DLD1 (cell line): Measurements from ENCODE around the gene RFX3.

Source experiments
- in situ Hi-C: cut with HindIII; loops from 2 replicates; pipeline ENCODE4 v1.10.0; 2017; ENCODE audit warnings: low sequenced_read_pairs

Gene RFX3

DNA sequence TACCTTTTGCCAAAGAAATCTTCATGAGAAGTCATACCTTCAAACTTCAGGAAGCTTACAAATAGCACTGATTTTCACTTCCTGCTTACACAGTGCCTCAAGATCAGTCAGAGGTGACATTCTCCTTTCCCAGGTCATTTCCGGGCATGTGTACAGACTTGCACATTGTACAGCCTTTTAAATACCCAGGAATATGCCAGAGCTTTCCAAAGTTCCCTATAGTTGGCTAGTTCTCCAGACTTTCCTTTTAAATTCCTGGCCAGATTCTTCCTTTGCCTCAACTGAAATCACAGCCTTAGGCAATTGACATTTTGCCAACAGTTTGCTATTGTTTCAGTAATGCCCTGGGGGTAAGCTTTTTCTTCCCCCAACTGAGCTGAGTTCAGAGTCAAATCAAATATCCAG, 47.2 kb downstream of the RFX3 start:
- in situ Hi-C loops: no loop called here

DNA sequence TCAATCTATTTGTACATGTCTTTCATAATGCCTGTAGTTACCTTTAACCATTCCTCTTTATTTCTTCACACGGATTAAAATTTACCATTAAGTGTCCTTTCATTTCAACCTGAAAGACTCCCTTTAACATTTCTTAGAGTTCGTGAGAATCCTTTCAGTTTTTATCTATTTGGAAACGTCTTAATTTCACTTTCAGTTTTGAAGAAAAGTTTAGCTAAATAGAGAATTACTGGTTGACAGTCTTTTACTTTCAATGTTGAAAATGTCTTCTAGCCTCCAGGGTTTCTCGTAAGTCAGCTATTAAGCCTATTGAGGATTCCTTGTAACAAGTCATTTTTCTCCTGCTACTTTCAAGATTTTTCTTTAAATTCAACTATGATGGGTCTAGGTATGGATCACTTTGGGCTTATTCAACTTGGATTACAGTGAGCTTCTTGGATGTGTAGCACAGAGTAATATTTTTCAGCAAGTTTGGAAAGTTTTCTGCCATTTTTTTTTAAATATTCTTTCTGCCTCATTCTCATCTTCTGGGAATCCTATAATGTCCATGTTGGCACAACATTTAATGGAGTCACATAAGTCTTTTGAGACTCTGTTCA, 48.5 kb downstream of the RFX3 start:
- in situ Hi-C loops: no loop called here

DNA sequence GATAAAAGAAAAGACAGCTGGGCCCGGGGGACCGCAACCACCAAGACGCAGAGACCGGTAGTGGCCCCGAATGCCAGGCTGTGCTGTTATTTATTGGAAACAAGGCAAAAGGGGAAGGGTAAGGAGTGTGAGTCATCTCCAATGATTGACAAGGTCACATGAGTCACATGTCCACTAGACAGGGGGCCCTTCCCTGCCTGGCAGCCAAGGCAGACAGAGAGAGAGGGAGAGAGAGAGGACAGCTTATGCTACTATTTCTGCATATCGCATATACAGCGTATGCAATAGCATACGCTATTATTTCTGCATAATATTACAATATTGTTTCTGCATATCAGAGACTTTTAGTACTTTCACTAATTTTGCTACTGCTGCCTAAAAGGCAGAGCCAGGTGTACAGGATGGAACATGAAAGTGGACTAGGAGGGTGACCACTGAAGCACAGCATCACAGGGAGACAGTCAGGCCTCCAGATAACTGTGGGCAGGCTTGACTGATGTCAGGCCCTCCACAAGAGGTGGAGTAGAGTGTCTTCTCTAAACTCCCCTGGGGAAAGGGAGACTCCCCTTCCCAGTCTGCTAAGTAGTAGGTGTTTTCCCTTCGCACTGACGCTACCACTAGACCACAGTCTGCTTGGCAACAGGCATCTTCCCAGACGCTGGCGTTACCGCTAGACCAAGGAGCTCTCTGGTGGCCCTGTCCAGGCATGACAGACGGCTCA, 50.3 kb downstream of the RFX3 start:
- in situ Hi-C loops: no loop called here

DNA sequence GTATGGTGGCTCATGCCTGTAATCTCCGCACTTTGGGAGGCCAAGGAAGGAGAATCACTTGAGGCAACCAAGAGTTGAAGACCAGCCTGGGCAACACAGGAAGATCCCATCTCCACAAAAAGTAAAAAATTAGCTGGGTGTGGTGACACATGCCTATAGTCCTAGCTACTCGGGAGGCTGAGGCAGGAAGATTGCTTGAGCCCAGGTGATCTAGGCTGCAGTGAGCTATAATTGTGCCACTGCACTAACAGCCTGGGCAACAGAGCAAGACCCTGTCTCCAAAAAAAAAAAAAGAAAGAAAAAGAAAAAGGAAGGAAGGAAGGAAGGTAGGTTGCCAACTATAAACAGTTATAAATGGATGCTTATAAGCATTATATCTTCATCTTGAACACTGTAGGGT, 51.0 kb downstream of the RFX3 start:
- in situ Hi-C loops: no loop called here

DNA sequence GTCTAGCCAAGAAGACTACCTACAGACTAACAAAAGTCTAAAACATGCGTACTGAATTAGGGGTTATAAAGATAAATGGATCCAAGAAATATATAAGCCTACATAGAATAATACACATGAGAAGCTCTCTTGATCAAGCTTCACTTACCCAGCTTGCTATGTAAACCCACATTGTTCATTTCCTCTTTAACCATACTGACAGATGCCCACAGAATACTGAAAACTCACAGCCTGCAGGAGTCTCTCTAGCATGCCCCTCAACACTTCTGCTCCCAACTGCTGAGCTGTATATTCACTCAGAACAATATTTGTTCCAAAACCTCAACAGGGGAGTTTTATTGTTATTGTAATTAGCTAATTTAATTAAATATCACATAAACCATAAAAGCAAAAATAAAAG, 52.4 kb downstream of the RFX3 start:
- in situ Hi-C loops: no loop called here

DNA sequence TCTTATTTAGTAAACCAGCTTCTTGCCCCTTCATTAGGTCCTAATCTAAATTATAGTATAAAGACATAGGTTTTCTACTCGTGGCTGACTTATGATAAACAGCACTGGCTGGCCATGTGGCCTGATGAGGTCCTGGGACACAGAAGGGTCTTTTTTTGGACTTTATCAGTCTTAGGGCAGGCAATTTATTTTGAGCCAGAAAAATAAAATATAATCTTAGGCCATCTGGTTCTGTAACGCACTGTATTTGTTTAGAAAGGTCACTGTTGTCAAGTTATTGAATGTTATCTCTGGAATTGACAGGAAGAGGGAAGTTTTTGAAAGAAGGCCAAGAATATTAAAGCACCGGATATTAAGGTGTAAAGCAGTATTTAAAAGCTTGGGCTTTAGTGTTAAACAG, 53.9 kb downstream of the RFX3 start:
- in situ Hi-C loops: no loop called here

DNA sequence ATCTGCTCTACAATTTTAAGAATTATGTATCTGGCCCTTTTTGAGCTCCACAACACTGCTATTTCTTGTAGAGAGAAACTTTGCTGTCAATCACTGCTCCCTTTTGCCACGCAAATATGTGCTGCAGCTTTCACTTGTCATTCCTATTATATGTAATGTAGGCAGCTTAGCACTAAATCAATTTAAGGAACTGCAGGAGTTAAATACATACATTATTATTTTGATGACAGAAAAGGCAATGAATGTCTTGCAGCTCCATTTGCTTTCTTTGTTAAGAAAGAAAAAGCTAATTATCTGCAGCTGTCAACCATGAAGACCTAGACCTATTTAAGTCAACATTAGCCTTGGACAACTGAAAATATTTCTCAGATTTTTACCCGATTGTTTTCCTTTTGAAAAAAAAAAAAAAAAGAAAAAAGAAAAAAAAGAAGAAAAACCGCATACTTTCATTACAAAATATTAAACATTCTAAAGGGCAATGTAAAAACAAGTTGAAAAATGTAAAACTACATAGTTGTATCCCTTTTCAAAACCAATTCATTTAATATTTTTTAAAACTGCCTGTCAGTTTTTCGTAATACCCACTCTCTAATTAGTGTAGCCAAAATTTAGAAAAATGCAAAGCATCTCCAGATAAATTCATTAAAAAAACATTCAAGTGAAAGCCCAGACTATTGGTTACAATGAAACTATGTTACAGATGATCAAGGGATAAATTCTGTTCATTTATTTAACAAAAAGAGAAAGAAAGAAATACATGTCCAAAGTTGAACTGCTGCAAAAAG, 57.2 kb downstream of the RFX3 start:
- in situ Hi-C loops: no loop called here

DNA sequence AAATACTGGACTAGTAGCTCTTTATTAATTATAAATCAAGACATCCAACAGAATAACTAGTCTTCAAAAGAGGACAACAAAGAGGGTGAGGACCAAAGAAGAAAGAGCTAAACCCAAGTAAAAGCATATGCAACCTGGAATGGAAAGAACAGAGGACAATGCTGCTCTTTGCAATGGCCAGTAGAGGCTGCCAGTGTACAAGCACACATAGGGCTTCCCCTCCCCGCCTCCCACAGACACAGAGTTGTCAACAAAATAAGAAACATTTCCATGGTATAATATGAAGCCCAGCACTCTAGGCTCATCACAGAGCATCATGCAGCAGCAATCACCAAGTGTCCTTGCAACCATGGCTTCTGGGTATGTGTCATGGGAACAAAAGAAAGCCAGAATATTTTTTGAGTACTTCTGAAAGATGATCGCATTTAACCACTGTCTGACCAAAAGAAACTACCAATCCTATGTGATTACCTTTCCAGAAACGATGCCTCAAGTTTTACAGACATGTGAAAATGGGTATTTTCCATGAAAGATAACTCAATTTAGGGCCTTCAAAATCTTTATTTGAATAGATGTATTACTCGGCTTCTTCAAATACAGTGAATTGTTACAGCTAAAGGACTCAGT, 58.1 kb downstream of the RFX3 start:
- in situ Hi-C loops: no loop called here

DNA sequence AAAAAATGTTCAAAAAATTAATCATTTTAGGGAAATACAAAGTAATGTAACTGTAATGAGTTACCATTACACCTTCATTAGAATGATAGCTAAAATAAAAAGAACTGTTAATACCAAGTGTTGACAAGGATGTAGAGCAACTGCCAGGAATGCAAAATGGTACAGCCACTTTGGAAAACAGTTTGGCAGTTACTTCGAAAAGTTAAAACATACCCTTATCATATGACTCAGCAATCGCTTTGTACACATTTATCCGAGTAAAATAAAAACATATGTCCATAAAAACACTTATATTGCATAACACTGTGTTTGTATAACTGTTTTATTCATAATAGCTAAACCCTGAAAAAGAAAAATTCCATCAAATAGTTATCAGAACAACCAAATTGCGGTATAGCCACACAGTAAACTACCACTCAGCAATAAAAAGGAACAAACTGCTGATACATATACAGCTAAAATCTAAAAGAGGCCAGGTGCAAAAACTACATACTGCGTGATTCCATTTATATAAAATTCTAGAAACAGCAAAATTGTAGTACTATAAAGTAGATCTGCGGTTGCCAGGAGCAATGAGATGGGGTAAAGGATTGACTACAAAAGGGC, 61.7 kb downstream of the RFX3 start:
- in situ Hi-C loops: no loop called here

DNA sequence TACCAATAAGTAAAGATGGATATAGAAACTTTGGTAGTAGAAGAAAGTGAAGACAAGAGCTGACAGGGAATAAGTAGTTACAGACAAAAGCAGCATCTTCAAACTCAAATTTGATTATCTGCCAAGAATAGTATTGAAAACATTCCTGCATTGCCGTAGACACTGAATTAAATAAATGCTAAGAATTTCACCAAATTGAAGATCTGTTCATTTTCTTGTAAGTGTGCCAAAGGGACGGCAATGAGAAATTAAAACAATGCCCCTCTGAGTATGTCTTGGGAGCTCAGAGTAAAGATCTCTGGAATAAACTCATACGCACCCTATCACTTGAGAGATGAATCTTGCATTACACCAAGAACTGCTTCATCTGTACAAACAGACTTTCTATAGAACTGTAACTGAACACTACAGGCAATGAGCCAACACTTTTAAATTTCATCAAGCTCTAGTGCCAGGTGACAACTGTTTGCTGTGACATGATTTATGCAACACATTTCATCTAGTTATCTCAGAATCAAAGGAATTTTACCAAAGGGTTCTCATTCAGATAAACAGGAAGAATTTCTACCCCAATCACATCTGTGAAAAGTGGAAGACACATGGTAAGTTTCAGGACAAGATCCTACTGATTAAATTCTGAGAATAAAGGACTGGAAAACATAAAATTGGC, 66.9 kb downstream of the RFX3 start:
- in situ Hi-C loops: no loop called here

DNA sequence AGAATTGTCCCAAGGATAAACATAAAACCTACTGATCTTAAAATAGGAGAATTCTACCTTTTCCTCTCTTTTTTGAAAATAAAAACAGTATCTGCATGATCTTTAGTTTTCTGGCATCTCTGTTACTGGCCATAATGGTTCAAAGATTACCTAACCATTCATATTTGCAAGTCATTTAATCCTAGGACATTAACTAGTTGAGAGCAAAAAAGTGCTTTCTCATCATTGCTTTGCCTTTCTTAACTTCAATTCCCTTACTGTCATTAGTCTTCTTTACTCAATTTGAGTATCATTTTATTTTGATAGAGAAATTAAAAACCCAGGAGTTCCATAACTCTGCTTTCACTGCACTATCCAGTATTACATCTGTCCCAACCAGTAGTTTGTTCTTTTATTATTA, 68.6 kb downstream of the RFX3 start:
- in situ Hi-C loops: no loop called here

DNA sequence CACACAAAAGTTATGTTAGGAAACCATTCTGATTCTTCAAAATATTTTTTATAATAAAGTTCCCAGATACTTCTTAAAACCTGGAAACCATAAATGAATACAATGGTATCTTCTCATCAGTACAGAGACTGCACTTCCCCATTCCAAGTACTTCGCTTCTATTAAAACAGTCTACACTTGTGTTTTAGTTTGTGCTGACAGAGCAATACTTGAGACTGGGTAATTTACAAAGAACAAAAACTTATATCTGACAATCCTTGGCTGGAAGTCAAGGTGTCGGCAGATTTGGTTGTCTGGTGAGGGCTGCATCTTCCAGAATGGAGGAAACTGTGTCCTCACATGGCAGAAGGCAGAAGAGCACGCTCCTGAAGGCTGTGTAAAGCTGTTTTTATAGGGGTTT, 70.1 kb downstream of the RFX3 start:
- in situ Hi-C loops: no loop called here

DNA sequence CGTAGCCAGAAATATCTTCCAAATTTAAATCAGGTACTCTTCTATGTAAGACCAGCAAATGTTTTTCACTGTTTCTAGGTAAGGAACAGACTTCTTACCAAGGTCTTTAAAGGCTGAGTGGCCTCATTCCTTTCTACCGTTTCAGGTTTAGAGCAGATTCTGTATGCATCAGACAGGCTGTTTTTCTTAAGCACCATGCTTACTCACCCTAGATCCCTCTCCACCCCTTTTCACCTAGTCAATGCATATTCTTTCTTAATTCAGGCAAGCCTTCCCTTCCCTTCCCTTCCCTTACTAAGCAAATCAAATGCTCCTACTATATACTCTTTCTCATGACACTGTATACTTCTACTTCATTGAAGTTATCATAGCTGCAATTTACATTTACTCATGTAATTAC, 70.7 kb downstream of the RFX3 start:
- in situ Hi-C loops: no loop called here

DNA sequence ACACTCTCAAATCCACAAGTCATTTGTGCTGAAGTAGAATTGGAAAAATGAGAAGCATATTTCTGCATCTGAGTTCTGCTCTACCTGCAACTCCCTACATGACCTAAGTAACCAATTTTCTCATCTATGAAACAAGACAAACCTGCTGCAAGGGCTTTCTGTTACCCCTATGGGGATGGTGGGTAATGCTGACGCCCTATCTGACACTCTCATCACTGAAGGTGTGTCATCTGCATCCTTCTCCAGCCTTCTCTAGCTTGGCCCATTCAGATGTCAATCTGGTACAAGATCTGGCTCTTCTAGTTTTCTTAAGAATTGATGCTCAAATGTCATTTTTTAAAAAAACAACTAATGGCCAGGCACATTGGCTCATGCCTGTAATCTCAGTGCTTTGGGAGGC, 73.8 kb downstream of the RFX3 start:
- in situ Hi-C loops: no loop called here

DNA sequence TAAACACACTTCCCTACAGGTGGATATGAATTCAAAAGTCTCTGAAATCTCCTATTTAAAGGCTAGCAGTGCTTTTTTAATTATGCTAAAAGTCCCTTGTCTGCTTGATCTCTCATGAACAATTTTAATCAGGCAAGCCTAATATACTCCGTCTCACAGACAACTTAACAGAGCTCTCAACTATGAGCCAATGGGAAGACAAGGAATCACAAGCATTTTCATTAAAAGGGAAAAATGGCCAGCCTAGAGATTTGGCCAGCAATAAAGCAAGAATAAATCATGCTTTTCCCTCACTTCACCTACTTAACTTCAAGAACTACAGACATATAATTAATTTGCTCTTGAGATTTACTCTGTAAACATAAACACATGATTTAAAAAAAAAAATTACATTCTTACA, 78.0 kb downstream of the RFX3 start:
- in situ Hi-C loops: no loop called here

DNA sequence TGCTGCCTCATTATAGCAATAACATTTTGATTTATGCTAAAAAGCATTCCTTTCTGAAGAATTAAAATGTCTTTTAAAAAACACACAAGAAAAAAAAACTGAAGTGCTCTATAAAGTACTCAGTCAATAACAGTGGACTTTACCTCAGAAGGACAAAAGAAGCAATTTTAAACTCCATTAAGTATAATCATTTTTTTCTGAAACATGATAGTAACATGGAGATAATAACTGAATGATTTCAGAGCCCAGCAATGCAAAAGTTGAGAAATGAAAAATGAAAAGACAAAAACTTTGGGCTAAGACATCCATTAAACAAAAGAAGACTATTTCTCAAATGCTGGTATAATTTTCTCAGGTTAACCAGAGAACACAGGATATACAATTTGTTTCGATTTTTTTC, 78.7 kb downstream of the RFX3 start:
- in situ Hi-C loops: no loop called here

DNA sequence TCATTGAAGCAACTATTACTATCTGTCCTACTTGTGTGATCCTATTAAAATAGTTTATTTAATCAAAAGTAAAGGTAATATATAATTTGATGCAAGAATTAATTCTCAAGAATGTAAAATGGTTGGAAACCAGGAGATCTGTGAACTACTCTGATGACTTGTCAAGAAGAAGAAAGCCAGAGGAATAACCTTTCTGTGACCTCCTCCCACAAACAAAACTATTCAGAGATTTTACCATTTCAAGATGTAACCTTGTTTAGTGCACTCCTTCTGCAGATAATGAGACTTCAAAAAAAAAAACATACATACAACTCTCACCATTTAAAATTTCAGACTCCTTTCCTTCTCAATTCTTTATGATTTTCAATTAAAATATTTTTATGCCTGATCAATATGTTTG, 79.5 kb downstream of the RFX3 start:
- in situ Hi-C loops: no loop called here

DNA sequence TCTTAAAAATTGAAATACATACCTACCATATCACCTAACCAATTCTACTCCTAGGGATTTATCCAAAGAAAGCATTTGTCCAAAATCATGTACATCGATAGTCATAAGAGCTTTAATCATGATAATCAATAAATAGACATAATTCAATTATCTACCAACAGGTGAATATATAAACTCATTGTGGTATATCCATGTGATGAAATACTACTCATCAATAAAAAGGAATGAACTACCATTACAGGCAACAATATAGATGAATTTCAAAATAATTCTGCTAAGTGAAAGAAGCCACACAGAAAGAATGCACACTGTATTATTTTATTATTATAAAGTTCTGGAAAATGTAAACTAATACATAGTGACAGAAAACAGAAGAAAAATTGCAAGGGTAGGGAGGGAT, 81.8 kb downstream of the RFX3 start:
- in situ Hi-C loops: no loop called here

DNA sequence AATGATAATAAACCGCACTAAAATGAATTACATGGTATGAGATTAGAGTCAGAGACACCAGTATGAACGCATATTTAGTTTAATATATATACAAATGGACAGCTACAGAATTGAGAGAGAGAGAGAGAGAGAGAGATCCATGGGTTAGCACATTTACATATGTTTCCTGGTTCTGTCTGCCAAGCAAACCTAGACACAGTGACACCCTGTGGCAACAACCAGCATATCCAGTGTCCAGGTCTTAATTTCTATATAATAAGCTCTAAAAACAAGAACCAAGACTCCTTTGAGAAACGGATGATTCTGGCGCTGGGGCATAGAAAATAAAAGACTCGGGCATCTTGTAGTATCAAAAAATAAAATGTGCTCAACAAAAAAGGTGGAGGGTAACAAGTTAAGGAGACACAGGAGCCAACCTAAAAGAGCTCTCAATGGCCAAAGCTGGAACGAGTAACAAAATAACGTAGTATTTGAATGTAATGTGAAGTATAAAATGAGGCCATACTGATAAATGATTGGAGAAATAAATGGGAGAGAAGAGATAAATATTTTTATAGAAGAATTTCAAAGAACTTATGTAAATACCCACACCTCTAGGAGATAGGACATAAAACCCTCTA, 84.5 kb downstream of the RFX3 start:
- in situ Hi-C loops: no loop called here

DNA sequence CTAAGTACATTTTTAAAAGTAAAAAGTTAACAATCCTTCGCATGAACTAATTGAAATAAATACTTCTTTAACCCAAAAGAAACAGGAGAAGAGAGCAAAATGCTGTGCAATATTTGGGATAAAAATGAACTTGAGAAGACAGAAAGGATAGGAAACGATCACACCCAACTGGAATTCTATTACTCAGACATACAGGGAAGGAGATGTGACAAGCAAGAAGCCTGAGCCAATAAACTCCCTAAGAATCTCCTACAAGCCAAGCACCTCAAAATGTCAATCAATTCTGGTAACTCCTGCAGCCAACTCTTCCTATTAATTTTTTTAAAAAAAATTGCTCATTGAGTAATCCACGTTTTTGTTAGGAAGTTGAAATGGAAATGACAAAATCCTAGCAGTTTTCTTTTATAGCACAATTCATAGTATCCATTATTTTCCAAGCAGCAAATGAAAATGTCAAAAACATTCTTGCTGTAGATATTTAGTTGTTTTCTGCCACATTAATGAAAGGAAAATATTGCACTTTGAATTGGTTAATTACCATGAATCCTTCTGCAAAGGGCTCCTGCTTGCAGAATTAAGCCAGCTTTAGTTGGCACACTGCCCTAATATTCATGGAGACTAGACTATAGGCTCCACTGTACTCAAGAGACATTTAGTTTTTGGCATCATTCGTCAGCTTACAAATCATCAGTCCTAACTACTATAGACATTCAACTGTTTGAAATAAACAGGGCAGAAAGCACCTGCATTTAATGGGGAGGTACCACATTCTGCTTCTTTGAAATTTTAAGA, 89.0 kb downstream of the RFX3 start:
- in situ Hi-C loops: no loop called here
